Neural cell (in vitro differentiated cells): ENCODE measurements around the gene CABLES1. TPM values are rescaled to one million over a fixed set of nuclear protein-coding genes. Genes with fewer than 3 reads are reported as not detected.

Experiments used
- H2AFZ ChIP-seq: fragments of 200-600, 300-800 bp; sonication (generic), shearing (Covaris generic); 2 replicates; pipeline ENCODE4 v1.6.0; 2014; ENCODE audit warnings: low read depth, mild to moderate bottlenecking, antibody characterized with exemption, low read length, moderate library complexity
- H3F3A ChIP-seq: fragments of 200-600 bp; shearing (Covaris generic); 2 replicates; pipeline ENCODE4 v1.6.1; 2016; ENCODE audit warnings: mild to moderate bottlenecking, moderate library complexity, mixed read lengths, antibody characterized with exemption, low read length; ENCODE audit not compliant: insufficient read depth, poor library complexity, severe bottlenecking
- H3K27ac ChIP-seq: fragments of 200-600, 300-800 bp; sonication (generic), shearing (Covaris generic); 2 replicates; pipeline ENCODE4 v1.5.1; 2014; ENCODE audit warnings: mild to moderate bottlenecking, low read length, moderate library complexity
- H3K27me3 ChIP-seq: fragments of 300-800, 200-600 bp; sonication (generic), shearing (Covaris generic); 2 replicates; pipeline ENCODE4 v1.6.0; 2014; ENCODE audit warnings: mild to moderate bottlenecking, low read depth, low read length, moderate library complexity; ENCODE audit not compliant: insufficient read depth
- H3K36me3 ChIP-seq: fragments of 300-800, 200-600 bp; sonication (generic), shearing (Covaris generic); 2 replicates; pipeline ENCODE4 v1.5.1; 2014; ENCODE audit warnings: mild to moderate bottlenecking, antibody characterized with exemption, low read length, moderate library complexity; ENCODE audit not compliant: insufficient read depth
- H3K4me2 ChIP-seq: fragments of 300-800, 200-600 bp; sonication (generic), shearing (Covaris generic); 2 replicates; pipeline ENCODE4 v1.6.0; 2014; ENCODE audit warnings: mild to moderate bottlenecking, low read length
- H3K4me3 ChIP-seq: fragments of 300-800, 200-600 bp; sonication (generic), shearing (Covaris generic); 2 replicates; pipeline ENCODE4 v1.5.1; 2014; ENCODE audit warnings: mild to moderate bottlenecking, low read length, moderate library complexity
- H3K79me2 ChIP-seq: fragments of 200-600 bp; shearing (Covaris generic); replicated peaks from 2 replicates; pipeline ENCODE4 v1.6.0; 2014; ENCODE audit warnings: mild to moderate bottlenecking, low read length, moderate library complexity; ENCODE audit not compliant: insufficient read depth
- H3K9ac ChIP-seq: fragments of 300-800, 200-600 bp; sonication (generic), shearing (Covaris generic); 2 replicates; pipeline ENCODE4 v1.6.1; 2016; ENCODE audit warnings: mild to moderate bottlenecking, low read length, mixed read lengths
- H3K9me2 ChIP-seq: fragments of 200-600 bp; shearing (Covaris generic); 2 replicates; pipeline ENCODE4 v1.6.1; 2016; ENCODE audit warnings: mild to moderate bottlenecking, low read length, mixed read lengths; ENCODE audit not compliant: insufficient read depth
- H3K9me3 ChIP-seq: fragments of 200-600, 300-800 bp; sonication (generic), shearing (Covaris generic); 2 replicates; pipeline ENCODE4 v1.6.1; 2016; ENCODE audit warnings: mild to moderate bottlenecking, mixed run types, low read length, moderate library complexity, mixed read lengths
- H4K20me1 ChIP-seq: fragments of 200-600 bp; shearing (Covaris generic); 2 replicates; pipeline ENCODE4 v1.6.1; 2016; ENCODE audit warnings: mild to moderate bottlenecking, mixed run types; ENCODE audit not compliant: insufficient read depth
- CTCF ChIP-seq: fragments of 450-650 bp; IDR thresholded peaks from 2 replicates; pipeline ENCODE4 v1.5.1; 2014; ENCODE audit warnings: antibody characterized with exemption, mild to moderate bottlenecking, moderate library complexity; ENCODE audit not compliant: poor library complexity, severe bottlenecking
- EP300 ChIP-seq: fragments of 450-650 bp; conservative IDR thresholded peaks from 2 replicates; pipeline ENCODE4 v1.6.1; 2014; ENCODE audit warnings: antibody characterized with exemption, mild to moderate bottlenecking, moderate library complexity; ENCODE audit not compliant: poor library complexity, severe bottlenecking
- EZH2 ChIP-seq: fragments of 200-600, 300-800 bp; shearing (Covaris generic), sonication (generic); IDR thresholded peaks from 2 replicates; pipeline ENCODE4 v1.6.1; 2014; ENCODE audit warnings: antibody characterized with exemption, low read length, borderline replicate concordance, mild to moderate bottlenecking; ENCODE audit not compliant: insufficient read depth, poor library complexity, severe bottlenecking
- MXI1 ChIP-seq: fragments of 450-650 bp; conservative IDR thresholded peaks from 2 replicates; pipeline ENCODE4 v1.6.1; 2014; ENCODE audit warnings: antibody characterized with exemption, mild to moderate bottlenecking; ENCODE audit not compliant: poor library complexity, severe bottlenecking
- POLR2AphosphoS5 ChIP-seq: IDR thresholded peaks from 2 replicates; pipeline ENCODE4 v1.6.1; 2012
- RAD21 ChIP-seq: fragments of 450-650 bp; conservative IDR thresholded peaks from 2 replicates; pipeline ENCODE4 v1.6.1; 2014; ENCODE audit warnings: antibody characterized with exemption, mild to moderate bottlenecking, moderate library complexity
- REST ChIP-seq: IDR thresholded peaks from 2 replicates; pipeline ENCODE4 v1.6.1; 2012; ENCODE audit warnings: borderline replicate concordance
- SMC3 ChIP-seq: fragments of 450-650 bp; conservative IDR thresholded peaks from 2 replicates; pipeline ENCODE4 v1.6.1; 2014; ENCODE audit warnings: antibody characterized with exemption, mild to moderate bottlenecking, moderate library complexity; ENCODE audit not compliant: poor library complexity
- TAF1 ChIP-seq: IDR thresholded peaks from 2 replicates; pipeline ENCODE4 v1.6.1; 2012; ENCODE audit warnings: low read depth
- polyA plus RNA-seq: library from polyadenylated mRNA; depleted of rRNA; stranded (reverse); fragments of >200 nt; gene quantifications from 2 replicates; pipeline ENCODE4 v1.2.3, GENCODE V29; 2014

The CABLES1 gene
- polyA plus RNA-seq, 1 donor from 2014 or later = 1.4 TPM

GRCh38 chr18:23245461-23245860 lies 110.2 kb downstream of the CABLES1 start:
- Histone ChIP-seq H3K4me3 (no peak overlapping the region), H3K9me3 (peaks cover 4% of the 10 kb centered on the region), H3K27ac (no peak overlapping the region), H3K9ac (no peak overlapping the region), H4K20me1 (no peaks in the 10 kb centered on the region), H3K4me2 (no peak overlapping the region), H3K9me2 (no peaks in the 10 kb centered on the region), H3K27me3 (no peaks in the 10 kb centered on the region), H3K79me2 (no peaks in the 10 kb centered on the region), H2AFZ (no peak overlapping the region), H3F3A (no peaks in the 10 kb centered on the region), H3K36me3 (no peaks in the 10 kb centered on the region)
- TF ChIP-seq EP300 (no peak), POLR2AphosphoS5 (no peak), CTCF (no peak), REST (no peak), EZH2 (no peak), SMC3 (no peak), MXI1 (no peak), RAD21 (no peak), TAF1 (no peak)

- no peaks in the 10 kb centered on the region for H3K79me2 ChIP-seq
- no peaks in the 10 kb centered on the region for H3K9me2 ChIP-seq
- H3K27ac ChIP-seq = no peak overlapping the region
- H3K4me3 ChIP-seq = no peak overlapping the region
- no peak overlapping the region for H3K4me2 ChIP-seq
- H3K9ac ChIP-seq = no peak overlapping the region
- H3K36me3 ChIP-seq = no peaks in the 10 kb centered on the region
- no peak overlapping the region for H2AFZ ChIP-seq
- H4K20me1 ChIP-seq = no peaks in the 10 kb centered on the region
- TF ChIP-seq SMC3 = no peak
- TF ChIP-seq TAF1 = no peak
- TF ChIP-seq MXI1 = no peak
- TF ChIP-seq CTCF = no peak
- no peak for TF ChIP-seq EZH2
- TF ChIP-seq EP300 = no peak
- TF ChIP-seq REST = no peak
- TF ChIP-seq POLR2AphosphoS5 = no peak
- no peak for TF ChIP-seq RAD21
- H3K27me3 ChIP-seq = no peaks in the 10 kb centered on the region
- no peaks in the 10 kb centered on the region for H3F3A ChIP-seq
- peaks cover 4% of the 10 kb centered on the region for H3K9me3 ChIP-seq
Measured at GRCh38 chr18:23247331-23247730, 112.0 kb downstream of the CABLES1 start.
